Spleen (tissue), 11 donors: ENCODE measurements around the gene PDCL3. TPM values are rescaled to one million over a fixed set of nuclear protein-coding genes. Genes with fewer than 3 reads are reported as not detected.

Experiments
- DNase-seq: peaks from one replicate; pipeline ENCODE4 v3.0.0-alpha.2; 2020
- H3K27ac ChIP-seq, 8 donors: fragments of 200-600 bp; sonication (generic) in 7 of 8; 1 replicate in 4 of 8; 2 replicates in 4 of 8; pipeline versions ENCODE4 v1.5.0 to v1.8.0; 2016 to 2021; ENCODE audit warnings: inconsistent platforms in 4 of 8, mild to moderate bottlenecking in 4 of 8, moderate library complexity in 1 of 8
- H3K27me3 ChIP-seq, 7 donors: fragments of 200-600 bp; sonication (generic) in 6 of 7; replicated peaks in 1 of 7; 1 replicate in 4 of 7; 2 replicates in 3 of 7; pipeline versions ENCODE4 v1.5.0 to v1.8.0; 2016 to 2021; ENCODE audit warnings: inconsistent platforms in 3 of 7, mild to moderate bottlenecking in 1 of 7
- H3K36me3 ChIP-seq, 6 donors: fragments of 200-600 bp; sonication (generic) in 5 of 6; 1 replicate in 4 of 6; 2 replicates in 2 of 6; pipeline versions ENCODE4 v1.5.0 to v1.8.0; 2016 to 2021; ENCODE audit warnings: inconsistent platforms in 2 of 6
- H3K4me1 ChIP-seq, 6 donors: fragments of 200-600 bp; sonication (generic) in 5 of 6; 1 replicate in 3 of 6; 2 replicates in 3 of 6; pipeline versions ENCODE4 v1.5.0 to v1.8.0; 2016 to 2021; ENCODE audit warnings: inconsistent platforms in 3 of 6
- H3K4me3 ChIP-seq, 8 donors: fragments of 200-600 bp; sonication (generic) in 7 of 8; 1 replicate in 4 of 8; 2 replicates in 4 of 8; pipeline versions ENCODE4 v1.5.0 to v1.8.0; 2016 to 2021; ENCODE audit warnings: inconsistent platforms in 4 of 8, mild to moderate bottlenecking in 4 of 8, moderate library complexity in 2 of 8
- H3K9me3 ChIP-seq, 8 donors: fragments of 200-600 bp; sonication (generic) in 7 of 8; 1 replicate in 4 of 8; 2 replicates in 4 of 8; pipeline versions ENCODE4 v1.5.0 to v1.8.0; 2016 to 2021; ENCODE audit warnings: inconsistent platforms in 4 of 8
- CTCF ChIP-seq, 11 experiments: fragments of 200-600 bp in 7 of 11; fragments of 450-650 bp in 4 of 11; sonication (generic) in 4 of 11; IDR thresholded peaks in 8 of 11; conservative IDR thresholded peaks in 3 of 11; 1 replicate in 7 of 11; 2 replicates in 4 of 11; pipeline versions ENCODE4 v1.4.0 to v1.8.0; 2016 to 2021; ENCODE audit warnings: antibody characterized with exemption in 11 of 11, inconsistent platforms in 4 of 11, mild to moderate bottlenecking in 1 of 11
- POLR2A ChIP-seq, 3 donors: fragments of 450-650 bp; IDR thresholded peaks; one replicate each; pipeline ENCODE4 v1.5.1; 2017; ENCODE audit warnings: antibody characterized with exemption in 3 of 3, mild to moderate bottlenecking in 1 of 3
- POLR2AphosphoS5 ChIP-seq, 3 donors: sonication (generic); formaldehyde crosslinking; IDR thresholded peaks; one replicate each; pipeline ENCODE4 v1.5.1; 2017; ENCODE audit warnings: antibody characterized with exemption in 3 of 3
- WGBS, 5 donors: extraction: QIAGEN DNeasy Blood & Tissue Kit in 3 of 5; methylation state at CpG; one replicate each; pipeline versions ENCODE4 v1.1.5 to v1.1.7; 2013 to 2018; 5-methylcytosine and 5-hydroxymethylcytosine counted together
- intact Hi-C: fragments of 100-400 bp; cut with DNase I; formaldehyde crosslinking; loops from one replicate; pipeline ENCODE4 v1.15.0; 2023; ENCODE audit warnings: low total_unique reads
- polyA plus RNA-seq, 3 donors: library from polyadenylated mRNA; stranded (reverse); fragments of 200-250 nt; gene quantifications; one replicate each; pipeline ENCODE4 v1.2.1, GENCODE V29; 2013
- small RNA-seq, 4 donors: library from RNA; depleted of rRNA; stranded (forward); fragments of <200 nt; gene quantifications; one replicate each; pipeline ENCODE3, GENCODE V24; 2016
- total RNA-seq, 7 donors: library from RNA; depleted of rRNA in 3 of 7; stranded (reverse); fragments of >200 nt in 3 of 7; fragmentation: NEBNext Ultra II Directional in 4 of 7; extraction: Animal tissue kit (Norgen Biotek cat#: 25700) in 4 of 7; gene quantifications; one replicate each; pipeline versions ENCODE4 v1.1.0 to v1.2.1, GENCODE V29; 2016 to 2021
- donor health status: healthy with polysubstance abuse.
- donor health status: DM: no; HTN: no; CAD: no; lungs with moderate emphysema.
- donor health status: DM: no; HTN: no; CAD: no.
- donor health status: Bipolar disorder and iron deficiency.
- donor health status: healthy.
- donor health status: DM: no; HTN: no; CAD: no.
- donor health status: DM: yes; HTN: yes; CAD: no.

Gene PDCL3
- total and polyA plus RNA-seq, 10 donors: 9.4 to 25.1 (median 13.5) TPM

GRCh38 chr2:100625717-100626116 is 62.9 kb downstream of the PDCL3 start:
- Histone ChIP-seq H3K36me3 (no peaks in the 10 kb centered on the region), H3K27me3 (peaks cover 0 to 18% (median 0%) of the 10 kb centered on the region in 7 donors), H3K9me3 (peaks cover 0 to 16% (median 2%) of the 10 kb centered on the region in 8 donors), H3K4me1 (peaks cover 0 to 7% (median 0%) of the 10 kb centered on the region in 6 donors), H3K27ac (no peak overlapping the region), H3K4me3 (no peak overlapping the region)
- intact Hi-C loops: no loop called here
- TF ChIP-seq CTCF (IDR thresholded peaks at IDR 0.05 in 8 of 11, conservative IDR thresholded peaks at IDR 0.05 in 3 of 11) (no peak), POLR2AphosphoS5 (IDR thresholded peaks at IDR 0.05) (no peak), POLR2A (IDR thresholded peaks at IDR 0.05) (no peak)
- no peak for DNase-seq
- WGBS, 5 donors: 59 to 78% (median 72%) methylated on average over 6 of the region's 6 CpGs

Small RNA genes within 50 kb of the gene (small RNA-seq; reads per million reads assigned to genes)
- gene HMGN2P22: 0 reads per million in 4 donors

Other genes with a start within 250 kb of the PDCL3 start
- gene LONRF2, start 240.5 kb upstream of the PDCL3 start, total RNA-seq: 1 to 10 TPM; 1.1 to 4.9 (median 2.3) TPM
- gene LONRF2, start 240.5 kb upstream of the PDCL3 start, polyA plus RNA-seq: under 1 TPM; 0.11 to 0.26 (median 0.17) TPM
- gene CHST10, start 145.3 kb upstream of the PDCL3 start, total RNA-seq: 1 to 10 TPM; 4.7 to 9.7 (median 6.9) TPM
- 1 to 10 TPM; 4.0 to 5.7 (median 5.4) TPM for gene CHST10, start 145.3 kb upstream of the PDCL3 start, polyA plus RNA-seq
- not detected for gene NMS, start 92.5 kb upstream of the PDCL3 start, total RNA-seq
- not detected for gene NMS, start 92.5 kb upstream of the PDCL3 start, polyA plus RNA-seq